C4-2B (cell line): Measurements from ENCODE around the gene ITPR1.

Experiments used
- ZFX ChIP-seq: fragments of 450-650 bp; IDR thresholded peaks from 2 replicates; pipeline ENCODE4 v1.6.1; 2017
- TF ChIP-seq, protein P1 (sequence below): fragments of 450-650 bp; conservative IDR thresholded peaks from 2 replicates; pipeline ENCODE4 v1.5.1; 2017; ENCODE audit warnings: mild to moderate bottlenecking

DNA sequence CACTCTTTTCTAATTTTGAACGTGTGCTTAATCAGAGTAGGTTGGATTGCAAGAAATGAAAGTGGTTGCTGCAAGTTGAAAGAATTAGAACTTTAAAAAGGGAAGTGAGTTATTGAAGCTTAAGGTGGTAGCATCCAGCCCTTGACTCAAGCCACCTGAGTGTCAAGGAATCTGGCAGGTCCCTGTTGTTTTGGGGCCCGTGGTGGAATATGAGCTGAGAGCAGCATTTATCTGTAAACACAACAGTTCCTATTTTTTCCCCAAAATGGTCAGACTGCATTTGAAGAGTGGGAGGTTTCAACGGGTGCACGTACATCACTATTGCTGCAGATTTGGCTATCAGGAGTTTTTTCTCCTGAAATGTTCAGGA is 1.7 kb downstream of the ITPR1 start:
- TF ChIP-seq, protein P1, sequence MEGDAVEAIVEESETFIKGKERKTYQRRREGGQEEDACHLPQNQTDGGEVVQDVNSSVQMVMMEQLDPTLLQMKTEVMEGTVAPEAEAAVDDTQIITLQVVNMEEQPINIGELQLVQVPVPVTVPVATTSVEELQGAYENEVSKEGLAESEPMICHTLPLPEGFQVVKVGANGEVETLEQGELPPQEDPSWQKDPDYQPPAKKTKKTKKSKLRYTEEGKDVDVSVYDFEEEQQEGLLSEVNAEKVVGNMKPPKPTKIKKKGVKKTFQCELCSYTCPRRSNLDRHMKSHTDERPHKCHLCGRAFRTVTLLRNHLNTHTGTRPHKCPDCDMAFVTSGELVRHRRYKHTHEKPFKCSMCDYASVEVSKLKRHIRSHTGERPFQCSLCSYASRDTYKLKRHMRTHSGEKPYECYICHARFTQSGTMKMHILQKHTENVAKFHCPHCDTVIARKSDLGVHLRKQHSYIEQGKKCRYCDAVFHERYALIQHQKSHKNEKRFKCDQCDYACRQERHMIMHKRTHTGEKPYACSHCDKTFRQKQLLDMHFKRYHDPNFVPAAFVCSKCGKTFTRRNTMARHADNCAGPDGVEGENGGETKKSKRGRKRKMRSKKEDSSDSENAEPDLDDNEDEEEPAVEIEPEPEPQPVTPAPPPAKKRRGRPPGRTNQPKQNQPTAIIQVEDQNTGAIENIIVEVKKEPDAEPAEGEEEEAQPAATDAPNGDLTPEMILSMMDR: no peak
- TF ChIP-seq ZFX: no peak
